NT2/D1 (cell line): ENCODE results near the gene LYST.
A peak's percentile ranks its signal among the peaks of the same experiment; 100 is the strongest.
"Not testable (repeated sequence)": the region's sequence is repeated elsewhere in the genome, so short reads cannot be mapped to it uniquely, and the experiment has no call there.

Experiments
- DNase-seq: peaks from one replicate; pipeline ENCODE4 v3.0.0-alpha.2; 2011; ENCODE audit warnings: low read depth, low spot score
- H3K27me3 ChIP-seq: 2 replicates; pipeline ENCODE4 v1.6.0; 2011; ENCODE audit warnings: mild to moderate bottlenecking; ENCODE audit not compliant: insufficient read length, insufficient read depth
- H3K36me3 ChIP-seq: 2 replicates; pipeline ENCODE4 v1.6.1; 2011; ENCODE audit warnings: mild to moderate bottlenecking, low read length, mixed read lengths; ENCODE audit not compliant: insufficient read depth, insufficient read length
- H3K4me1 ChIP-seq: 2 replicates; pipeline ENCODE4 v1.5.1; 2011; ENCODE audit not compliant: insufficient read depth, insufficient read length
- H3K4me3 ChIP-seq: 2 replicates; pipeline ENCODE4 v1.5.1; 2011; ENCODE audit warnings: low read depth; ENCODE audit not compliant: insufficient read length
- H3K9ac ChIP-seq: 2 replicates; pipeline ENCODE4 v1.6.0; 2011; ENCODE audit warnings: low read depth; ENCODE audit not compliant: insufficient read length
- H3K9me3 ChIP-seq: 2 replicates; pipeline ENCODE4 v1.5.1; 2011; ENCODE audit warnings: mild to moderate bottlenecking, low read length; ENCODE audit not compliant: insufficient read depth
- SUZ12 ChIP-seq: IDR thresholded peaks from 2 replicates; pipeline ENCODE4 v1.6.1; 2011; ENCODE audit not compliant: insufficient read length, insufficient read depth; ENCODE audit errors: extremely low read depth
- YY1 ChIP-seq: IDR thresholded peaks from 2 replicates; pipeline ENCODE4 v1.6.1; 2011; ENCODE audit not compliant: insufficient read length, insufficient read depth
- ZNF274 ChIP-seq: IDR thresholded peaks from 2 replicates; pipeline ENCODE4 v1.6.1; 2011; ENCODE audit warnings: mild to moderate bottlenecking, low read depth, low read length

LYST gene

GRCh38 chr1:235649368-235650163, 217.1 kb downstream of the LYST start, which contains the start of gene GNG4:
TSS of gene GNG4 (minus strand) at chr1:235649784. CDS start at chr1:235583838, 65,946 bp downstream.
- H3K4me1 ChIP-seq = peaks cover 5% of the 10 kb centered on the region
- no peaks in the 10 kb centered on the region for H3K9me3 ChIP-seq
- no peaks in the 10 kb centered on the region for H3K36me3 ChIP-seq
- H3K9ac ChIP-seq = peak within 1 kb of the TSS; percentile 88
- peak within 1 kb of the TSS; percentile 68 for H3K4me3 ChIP-seq
- TF ChIP-seq SUZ12 (no peak), YY1 (no peak), ZNF274 (no peak)
- DNase-seq = no peak
- peaks cover 60% of the 10 kb centered on the region for H3K27me3 ChIP-seq

- DNase-seq = peak; percentile 79
- Histone ChIP-seq H3K4me3 (peak overlapping the region; percentile 68), H3K9ac (peak overlapping the region; percentile 77)
Measured at GRCh38 chr1:235648954-235649367, 217.7 kb downstream of the LYST start.

GRCh38 chr1:235648407-235648907, 218.2 kb downstream of the LYST start:
- Histone ChIP-seq H3K4me1 (peaks cover 15% of the 10 kb centered on the region), H3K9me3 (no peaks in the 10 kb centered on the region), H3K4me3 (peak overlapping the region; percentile 68), H3K36me3 (no peaks in the 10 kb centered on the region), H3K27me3 (peaks cover 60% of the 10 kb centered on the region), H3K9ac (peak overlapping the region; percentile 58)
- no peak for TF ChIP-seq YY1
- no peak for TF ChIP-seq ZNF274
- TF ChIP-seq SUZ12 = no peak
- DNase-seq = no peak

More at GRCh38 chr1:235648954-235649367, 217.7 kb downstream of the LYST start:
- Histone ChIP-seq H3K36me3 (no peaks in the 10 kb centered on the region), H3K9me3 (no peaks in the 10 kb centered on the region), H3K4me1 (peaks cover 11% of the 10 kb centered on the region), H3K27me3 (peaks cover 60% of the 10 kb centered on the region)
- TF ChIP-seq YY1 = no peak
- TF ChIP-seq ZNF274 = no peak
- TF ChIP-seq SUZ12 = no peak

- not testable (repeated sequence) for H3K9ac ChIP-seq, H3K4me3 ChIP-seq, DNase-seq, H3K9me3 ChIP-seq, H3K36me3 ChIP-seq
- Histone ChIP-seq H3K27me3 (peaks cover 53% of the 10 kb centered on the region), H3K4me1 (peaks cover 19% of the 10 kb centered on the region)
Measured at GRCh38 chr1:235647537-235647936, 219.2 kb downstream of the LYST start.

GRCh38 chr1:235646463-235646862, 220.2 kb downstream of the LYST start:
- no peak for DNase-seq
- peaks cover 44% of the 10 kb centered on the region for H3K27me3 ChIP-seq
- TF ChIP-seq ZNF274 = no peak
- no peak for TF ChIP-seq YY1
- TF ChIP-seq SUZ12 = no peak
- H3K9me3 ChIP-seq = no peaks in the 10 kb centered on the region
- H3K4me1 ChIP-seq = peaks cover 20% of the 10 kb centered on the region
- no peaks in the 10 kb centered on the region for H3K36me3 ChIP-seq
- H3K9ac ChIP-seq = no peak overlapping the region
- H3K4me3 ChIP-seq = no peak overlapping the region

- Histone ChIP-seq H3K9ac (no peak overlapping the region), H3K36me3 (no peaks in the 10 kb centered on the region), H3K9me3 (no peaks in the 10 kb centered on the region), H3K27me3 (peaks cover 31% of the 10 kb centered on the region), H3K4me3 (no peak overlapping the region), H3K4me1 (peaks cover 28% of the 10 kb centered on the region)
- no peak for TF ChIP-seq YY1
- no peak for TF ChIP-seq ZNF274
- no peak for TF ChIP-seq SUZ12
- DNase-seq = no peak
Measured at GRCh38 chr1:235644693-235645305, 221.9 kb downstream of the LYST start.

- no peak overlapping the region for H3K4me3 ChIP-seq
- TF ChIP-seq ZNF274 (no peak), YY1 (no peak), SUZ12 (no peak)
- no peaks in the 10 kb centered on the region for H3K9me3 ChIP-seq
- H3K27me3 ChIP-seq = peaks cover 27% of the 10 kb centered on the region
- DNase-seq = no peak
- H3K9ac ChIP-seq = peak overlapping the region; percentile 46
- H3K36me3 ChIP-seq = no peaks in the 10 kb centered on the region
- H3K4me1 ChIP-seq = peaks cover 28% of the 10 kb centered on the region
Measured at GRCh38 chr1:235643837-235644692, 222.6 kb downstream of the LYST start.
